SK-N-SH treated with all-trans-retinoic acid at 6 μM for 48 hours (cell line): Measurements from ENCODE around the gene SORCS1.

Experiments
- ATAC-seq: fragments of 200-7000 bp; cut with Tn5 transposase; 3 replicates; pipeline ENCODE4 v1.9.1; 2020; ENCODE audit warnings: mild to moderate bottlenecking, moderate library complexity
- ARNTL ChIP-seq: fragments of 450-650 bp; formaldehyde crosslinking; IDR thresholded peaks from 2 replicates; pipeline ENCODE4 v1.5.0; 2020; ENCODE audit warnings: low read depth, mild to moderate bottlenecking, moderate library complexity, borderline replicate concordance
- BACH2 ChIP-seq: fragments of 250-450 bp; sonication (Bioruptor Pico); IDR thresholded peaks from 2 replicates; pipeline ENCODE4 v1.9.0; 2021; ENCODE audit warnings: mild to moderate bottlenecking, borderline replicate concordance
- CREB5 ChIP-seq: fragments of 250-450 bp; sonication (Bioruptor Pico); IDR thresholded peaks from 2 replicates; pipeline ENCODE4 v1.5.1; 2020; ENCODE audit warnings: low read depth, mild to moderate bottlenecking, moderate library complexity
- CSDC2 ChIP-seq: fragments of 250-450 bp; sonication (Bioruptor Pico); IDR thresholded peaks from 2 replicates; pipeline ENCODE4 v1.5.0; 2020; ENCODE audit warnings: mild to moderate bottlenecking, moderate library complexity
- CSRNP3 ChIP-seq: fragments of 250-450 bp; sonication (Bioruptor Pico); IDR thresholded peaks from 2 replicates; pipeline ENCODE4 v1.5.1; 2021; ENCODE audit warnings: mild to moderate bottlenecking, moderate library complexity
- ESRRG ChIP-seq: fragments of 250-450 bp; sonication (Bioruptor Pico); IDR thresholded peaks from 2 replicates; pipeline ENCODE4 v1.6.1; 2021; ENCODE audit warnings: mild to moderate bottlenecking
- GLIS3 ChIP-seq: fragments of 250-450 bp; sonication (Bioruptor Pico); IDR thresholded peaks from 2 replicates; pipeline ENCODE4 v1.5.0; 2020; ENCODE audit warnings: mild to moderate bottlenecking, moderate library complexity
- ISL1 ChIP-seq: fragments of 250-450 bp; sonication (Bioruptor Pico); IDR thresholded peaks from 2 replicates; pipeline ENCODE4 v2.1.2; 2022; ENCODE audit warnings: mild to moderate bottlenecking, moderate library complexity
- OSR1 ChIP-seq: fragments of 250-450 bp; sonication (Bioruptor Pico); IDR thresholded peaks from 2 replicates; pipeline ENCODE4 v1.8.0; 2022; ENCODE audit warnings: moderate library complexity, mild to moderate bottlenecking, inconsistent platforms
- PATZ1 ChIP-seq: fragments of 250-450 bp; sonication (Bioruptor Pico); IDR thresholded peaks from 2 replicates; pipeline ENCODE4 v1.8.0; 2020; ENCODE audit warnings: mild to moderate bottlenecking, moderate library complexity, borderline replicate concordance
- POU6F1 ChIP-seq: fragments of 250-450 bp; sonication (Bioruptor Pico); IDR thresholded peaks from 2 replicates; pipeline ENCODE4 v1.8.0; 2021; ENCODE audit warnings: low read depth, mild to moderate bottlenecking, moderate library complexity, borderline replicate concordance
- PPARA ChIP-seq: fragments of 250-450 bp; sonication (Bioruptor Pico); IDR thresholded peaks from 2 replicates; pipeline ENCODE4 v1.5.0; 2020; ENCODE audit warnings: mild to moderate bottlenecking, borderline replicate concordance
- RARB ChIP-seq: fragments of 250-450 bp; sonication (Bioruptor Pico); IDR thresholded peaks from 2 replicates; pipeline ENCODE4 v1.8.0; 2021; ENCODE audit warnings: mild to moderate bottlenecking, moderate library complexity
- SNAI2 ChIP-seq: fragments of 250-450 bp; sonication (Bioruptor Pico); IDR thresholded peaks from 2 replicates; pipeline ENCODE4 v1.5.0; 2020; ENCODE audit warnings: mild to moderate bottlenecking, moderate library complexity
- TCF4 ChIP-seq: fragments of 250-450 bp; sonication (Bioruptor Pico); IDR thresholded peaks from 2 replicates; pipeline ENCODE4 v1.8.0; 2021; ENCODE audit warnings: mild to moderate bottlenecking, moderate library complexity, borderline replicate concordance
- TOX ChIP-seq: fragments of 250-450 bp; sonication (Bioruptor Pico); IDR thresholded peaks from 2 replicates; pipeline ENCODE4 v1.8.0; 2021; ENCODE audit warnings: mild to moderate bottlenecking, moderate library complexity, borderline replicate concordance
- TSHZ2 ChIP-seq: fragments of 250-450 bp; sonication (Bioruptor Pico); IDR thresholded peaks from 2 replicates; pipeline ENCODE4 v1.5.0; 2020; ENCODE audit warnings: mild to moderate bottlenecking, moderate library complexity
- ZC3H10 ChIP-seq: fragments of 250-450 bp; sonication (Bioruptor Pico); IDR thresholded peaks from 2 replicates; pipeline ENCODE4 v1.5.1; 2021; ENCODE audit warnings: mild to moderate bottlenecking, moderate library complexity
- ZFP3 ChIP-seq: fragments of 250-450 bp; sonication (Bioruptor Pico); IDR thresholded peaks from 2 replicates; pipeline ENCODE4 v1.5.0; 2020; ENCODE audit warnings: mild to moderate bottlenecking, moderate library complexity
- ZFP30 ChIP-seq: fragments of 450-650 bp; formaldehyde crosslinking; IDR thresholded peaks from 2 replicates; pipeline ENCODE4 v1.5.0; 2022; ENCODE audit warnings: mild to moderate bottlenecking, moderate library complexity
- ZNF565 ChIP-seq: fragments of 450-650 bp; formaldehyde crosslinking; conservative IDR thresholded peaks from 2 replicates; pipeline ENCODE4 v1.5.0; 2020; ENCODE audit warnings: low read depth, mild to moderate bottlenecking, moderate library complexity
- ZNF70 ChIP-seq: fragments of 450-650 bp; formaldehyde crosslinking; IDR thresholded peaks from 2 replicates; pipeline ENCODE4 v1.5.0; 2020; ENCODE audit warnings: mild to moderate bottlenecking, moderate library complexity
- ZNF8 ChIP-seq: fragments of 450-650 bp; formaldehyde crosslinking; IDR thresholded peaks from 2 replicates; pipeline ENCODE4 v1.5.0; 2020; ENCODE audit warnings: mild to moderate bottlenecking, moderate library complexity

The SORCS1 gene

DNA sequence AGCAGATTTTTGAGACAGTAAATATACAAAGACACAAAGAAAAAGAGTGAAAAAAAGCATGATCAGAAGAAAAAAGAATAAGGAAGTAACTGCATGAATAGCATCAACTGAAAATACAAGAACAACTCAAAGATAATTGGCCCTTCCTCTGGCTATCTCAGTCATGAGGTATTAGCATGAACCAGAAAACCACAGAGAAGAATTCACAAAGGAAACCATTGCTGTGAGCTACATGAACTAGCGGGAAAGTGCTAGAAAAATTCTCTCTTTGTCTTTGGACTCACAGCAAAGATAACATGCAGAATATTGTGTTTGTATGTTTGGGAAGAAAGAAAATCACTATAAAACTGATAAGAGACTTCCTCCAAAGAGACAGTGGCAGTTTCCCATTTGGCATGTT is 82.9 kb downstream of the SORCS1 start:
- TF ChIP-seq ZNF70 (CRISPR knock-in tag) = no peak
- TF ChIP-seq ZNF8 = no peak
- no peak for TF ChIP-seq TCF4 (CRISPR knock-in tag)
- no peak for TF ChIP-seq RARB
- TF ChIP-seq ESRRG = no peak
- TF ChIP-seq ZFP30 (CRISPR knock-in tag) = no peak
- TF ChIP-seq ZC3H10 (CRISPR knock-in tag) = no peak
- no peak for TF ChIP-seq CSRNP3 (CRISPR knock-in tag)
- no peak for TF ChIP-seq TOX (CRISPR knock-in tag)
- no peak for TF ChIP-seq SNAI2 (CRISPR knock-in tag)
- no peak for TF ChIP-seq BACH2 (CRISPR knock-in tag)
- TF ChIP-seq ZNF565 (CRISPR knock-in tag) = no peak
- TF ChIP-seq GLIS3 (CRISPR knock-in tag) = no peak
- no peak for TF ChIP-seq PATZ1 (CRISPR knock-in tag)
- no peak for TF ChIP-seq POU6F1 (CRISPR knock-in tag)
- TF ChIP-seq ZFP3 = no peak
- no peak for ATAC-seq

GRCh38 chr10:107075117-107075516 is 89.4 kb downstream of the SORCS1 start:
- no peak for ATAC-seq
- TF ChIP-seq OSR1 (no peak), ZNF70 (CRISPR knock-in tag) (no peak), TCF4 (CRISPR knock-in tag) (no peak), ZNF8 (no peak), BACH2 (CRISPR knock-in tag) (no peak), SNAI2 (CRISPR knock-in tag) (no peak), ARNTL (no peak), ZNF565 (CRISPR knock-in tag) (no peak), ESRRG (no peak), TOX (CRISPR knock-in tag) (no peak), ZFP30 (CRISPR knock-in tag) (no peak)

- ATAC-seq = no peak; the same call in 2 of the 3 replicates
- TF ChIP-seq ZNF565 (CRISPR knock-in tag) (no peak), TCF4 (CRISPR knock-in tag) (peak; percentile 49; the same call in 1 of the 2 replicates)
These were observed 91.7 kb downstream of the SORCS1 start for GRCh38 chr10:107072786-107073185.

- no peak for ATAC-seq
- TF ChIP-seq RARB = no peak
- no peak for TF ChIP-seq TCF4 (CRISPR knock-in tag)
These were observed 92.5 kb downstream of the SORCS1 start for GRCh38 chr10:107072028-107072427.

- ATAC-seq = no peak
- TF ChIP-seq TSHZ2 = no peak
- no peak for TF ChIP-seq RARB
- no peak for TF ChIP-seq ZFP3
- TF ChIP-seq CSRNP3 (CRISPR knock-in tag) = no peak
- TF ChIP-seq ZNF70 (CRISPR knock-in tag) = no peak
- TF ChIP-seq ISL1 (CRISPR knock-in tag) = no peak
- TF ChIP-seq SNAI2 (CRISPR knock-in tag) = no peak
- no peak for TF ChIP-seq ESRRG
- no peak for TF ChIP-seq PPARA
- no peak for TF ChIP-seq CREB5
- no peak for TF ChIP-seq ZNF565 (CRISPR knock-in tag)
- no peak for TF ChIP-seq CSDC2 (CRISPR knock-in tag)
- TF ChIP-seq ZNF8 = no peak
- TF ChIP-seq GLIS3 (CRISPR knock-in tag) = no peak
- no peak for TF ChIP-seq ARNTL
These were observed 93.2 kb downstream of the SORCS1 start for GRCh38 chr10:107071301-107071700.
